ENCODE data around the gene SLX4IP.

The SLX4IP gene

GRCh38 chr20:10634683-10635411 is 199.7 kb downstream of the SLX4IP start:
- no peak overlapping the region for H3K27ac ChIP-seq (ENCODE audit: low read depth, low read length)
- H3K4me1 ChIP-seq (ENCODE audit: control insufficient read depth, insufficient read depth, low read length): peaks cover 23% of the 10 kb centered on the region

GRCh38 chr20:10635476-10636208 is 200.5 kb downstream of the SLX4IP start:
- no peak overlapping the region for H3K9ac ChIP-seq (ENCODE audit: low read length)
- peaks cover 13% of the 10 kb centered on the region for H3K36me3 ChIP-seq (ENCODE audit: control insufficient read depth, insufficient read depth, low read length)
- no peak overlapping the region for H3K4me3 ChIP-seq (ENCODE audit: low read length)
- peaks cover 23% of the 10 kb centered on the region for H3K4me1 ChIP-seq (ENCODE audit: control insufficient read depth, insufficient read depth, low read length)
- H3K27ac ChIP-seq (ENCODE audit: low read depth, low read length): peak overlapping the region; percentile 7
- H3K27me3 ChIP-seq (ENCODE audit: control insufficient read depth, insufficient read depth, low read length): no peaks in the 10 kb centered on the region

More at GRCh38 chr20:10634683-10635411, 199.7 kb downstream of the SLX4IP start:
- Histone ChIP-seq H3K9ac (ENCODE audit: low read length) (no peak overlapping the region), H3K36me3 (ENCODE audit: control insufficient read depth, insufficient read depth, low read length) (peaks cover 6% of the 10 kb centered on the region), H3K4me3 (ENCODE audit: low read length) (no peak overlapping the region), H3K27me3 (ENCODE audit: control insufficient read depth, insufficient read depth, low read length) (no peaks in the 10 kb centered on the region)

- H3K27ac ChIP-seq (ENCODE audit: low read depth, low read length): peak overlapping the region; percentile 76
- H3K36me3 ChIP-seq (ENCODE audit: control insufficient read depth, insufficient read depth, low read length): peaks cover 19% of the 10 kb centered on the region
- H3K4me1 ChIP-seq (ENCODE audit: control insufficient read depth, insufficient read depth, low read length): peaks cover 23% of the 10 kb centered on the region
- H3K4me3 ChIP-seq (ENCODE audit: low read length): no peak overlapping the region
- no peak overlapping the region for H3K9ac ChIP-seq (ENCODE audit: low read length)
- H3K27me3 ChIP-seq (ENCODE audit: control insufficient read depth, insufficient read depth, low read length): no peaks in the 10 kb centered on the region
Measured at GRCh38 chr20:10636326-10636818, 201.3 kb downstream of the SLX4IP start.

- H3K27ac ChIP-seq (ENCODE audit: low read depth, low read length): peak overlapping the region; percentile 76
- peaks cover 23% of the 10 kb centered on the region for H3K4me1 ChIP-seq (ENCODE audit: control insufficient read depth, insufficient read depth, low read length)
- peaks cover 27% of the 10 kb centered on the region for H3K36me3 ChIP-seq (ENCODE audit: control insufficient read depth, insufficient read depth, low read length)
- H3K27me3 ChIP-seq (ENCODE audit: control insufficient read depth, insufficient read depth, low read length): no peaks in the 10 kb centered on the region
- no peak overlapping the region for H3K4me3 ChIP-seq (ENCODE audit: low read length)
- H3K9ac ChIP-seq (ENCODE audit: low read length): no peak overlapping the region
Measured at GRCh38 chr20:10637031-10637559, 202.0 kb downstream of the SLX4IP start.

GRCh38 chr20:10637563-10637962 is 202.5 kb downstream of the SLX4IP start:
- H3K9ac ChIP-seq (ENCODE audit: low read length): no peak overlapping the region
- H3K27me3 ChIP-seq (ENCODE audit: control insufficient read depth, insufficient read depth, low read length): no peaks in the 10 kb centered on the region
- H3K36me3 ChIP-seq (ENCODE audit: control insufficient read depth, insufficient read depth, low read length): peaks cover 30% of the 10 kb centered on the region
- H3K4me1 ChIP-seq (ENCODE audit: control insufficient read depth, insufficient read depth, low read length): peaks cover 23% of the 10 kb centered on the region
- H3K27ac ChIP-seq (ENCODE audit: low read depth, low read length): peak overlapping the region; percentile 76
- no peak overlapping the region for H3K4me3 ChIP-seq (ENCODE audit: low read length)

- Histone ChIP-seq H3K27me3 (ENCODE audit: control insufficient read depth, insufficient read depth, low read length) (no peaks in the 10 kb centered on the region), H3K4me3 (ENCODE audit: low read length) (no peak overlapping the region), H3K36me3 (ENCODE audit: control insufficient read depth, insufficient read depth, low read length) (peaks cover 35% of the 10 kb centered on the region), H3K4me1 (ENCODE audit: control insufficient read depth, insufficient read depth, low read length) (peaks cover 22% of the 10 kb centered on the region), H3K27ac (ENCODE audit: low read depth, low read length) (no peak overlapping the region), H3K9ac (ENCODE audit: low read length) (no peak overlapping the region)
Measured at GRCh38 chr20:10639077-10639736, 204.1 kb downstream of the SLX4IP start.

GRCh38 chr20:10639737-10640556 is 204.8 kb downstream of the SLX4IP start:
- H3K36me3 ChIP-seq (ENCODE audit: control insufficient read depth, insufficient read depth, low read length): peaks cover 42% of the 10 kb centered on the region
- peaks cover 20% of the 10 kb centered on the region for H3K4me1 ChIP-seq (ENCODE audit: control insufficient read depth, insufficient read depth, low read length)
- H3K27me3 ChIP-seq (ENCODE audit: control insufficient read depth, insufficient read depth, low read length): no peaks in the 10 kb centered on the region
- no peak overlapping the region for H3K4me3 ChIP-seq (ENCODE audit: low read length)
- H3K9ac ChIP-seq (ENCODE audit: low read length): no peak overlapping the region
- H3K27ac ChIP-seq (ENCODE audit: low read depth, low read length): no peak overlapping the region

GRCh38 chr20:10640897-10641296 is 205.8 kb downstream of the SLX4IP start:
- H3K36me3 ChIP-seq (ENCODE audit: control insufficient read depth, insufficient read depth, low read length): peaks cover 48% of the 10 kb centered on the region
- H3K9ac ChIP-seq (ENCODE audit: low read length): no peak overlapping the region
- no peak overlapping the region for H3K27ac ChIP-seq (ENCODE audit: low read depth, low read length)
- no peaks in the 10 kb centered on the region for H3K27me3 ChIP-seq (ENCODE audit: control insufficient read depth, insufficient read depth, low read length)
- peaks cover 15% of the 10 kb centered on the region for H3K4me1 ChIP-seq (ENCODE audit: control insufficient read depth, insufficient read depth, low read length)
- no peak overlapping the region for H3K4me3 ChIP-seq (ENCODE audit: low read length)

- Histone ChIP-seq H3K36me3 (ENCODE audit: control insufficient read depth, insufficient read depth, low read length) (peaks cover 52% of the 10 kb centered on the region), H3K9ac (ENCODE audit: low read length) (no peak overlapping the region), H3K4me3 (ENCODE audit: low read length) (no peak overlapping the region), H3K27ac (ENCODE audit: low read depth, low read length) (no peak overlapping the region), H3K4me1 (ENCODE audit: control insufficient read depth, insufficient read depth, low read length) (peaks cover 9% of the 10 kb centered on the region), H3K27me3 (ENCODE audit: control insufficient read depth, insufficient read depth, low read length) (no peaks in the 10 kb centered on the region)
Measured at GRCh38 chr20:10641467-10641866, 206.4 kb downstream of the SLX4IP start.

GRCh38 chr20:10641893-10642292 is 206.8 kb downstream of the SLX4IP start:
- Histone ChIP-seq H3K27ac (ENCODE audit: low read depth, low read length) (no peak overlapping the region), H3K4me1 (ENCODE audit: control insufficient read depth, insufficient read depth, low read length) (peaks cover 5% of the 10 kb centered on the region), H3K27me3 (ENCODE audit: control insufficient read depth, insufficient read depth, low read length) (no peaks in the 10 kb centered on the region), H3K9ac (ENCODE audit: low read length) (no peak overlapping the region), H3K36me3 (ENCODE audit: control insufficient read depth, insufficient read depth, low read length) (peaks cover 54% of the 10 kb centered on the region), H3K4me3 (ENCODE audit: low read length) (no peak overlapping the region)

- no peaks in the 10 kb centered on the region for H3K27me3 ChIP-seq (ENCODE audit: control insufficient read depth, insufficient read depth, low read length)
- peaks cover 65% of the 10 kb centered on the region for H3K36me3 ChIP-seq (ENCODE audit: control insufficient read depth, insufficient read depth, low read length)
- no peaks in the 10 kb centered on the region for H3K4me1 ChIP-seq (ENCODE audit: control insufficient read depth, insufficient read depth, low read length)
- no peak overlapping the region for H3K4me3 ChIP-seq (ENCODE audit: low read length)
- no peak overlapping the region for H3K9ac ChIP-seq (ENCODE audit: low read length)
- H3K27ac ChIP-seq (ENCODE audit: low read depth, low read length): no peak overlapping the region
Measured at GRCh38 chr20:10642856-10643559, 207.9 kb downstream of the SLX4IP start.

Measured in rectal smooth muscle tissue (tissue), 1 donor.